NB4 (cell line): ENCODE measurements around the gene FHIT.
"Not testable (repeated sequence)": the region's sequence is repeated elsewhere in the genome, so short reads cannot be mapped to it uniquely, and the experiment has no call there.

Experiments used
- DNase-seq: peaks from one replicate; pipeline ENCODE4 v3.0.0; 2010; ENCODE audit warnings: low read depth
- H3K4me3 ChIP-seq: one replicate; pipeline ENCODE4 v1.5.1; 2011; ENCODE audit warnings: mild to moderate bottlenecking, low read depth, low read length, moderate library complexity
- CTCF ChIP-seq: IDR thresholded peaks from one replicate; pipeline ENCODE4 v1.5.1; 2012; ENCODE audit warnings: low read depth, low read length
- MAX ChIP-seq: IDR thresholded peaks from 2 replicates; pipeline ENCODE4 v1.6.1; 2011; ENCODE audit warnings: low read depth, low read length
- MYC ChIP-seq: IDR thresholded peaks from 2 replicates; pipeline ENCODE4 v1.6.1; 2011; ENCODE audit warnings: low read depth, low read length
- POLR2A ChIP-seq: IDR thresholded peaks from 2 replicates; pipeline ENCODE4 v1.6.1; 2011; ENCODE audit warnings: mild to moderate bottlenecking; ENCODE audit not compliant: insufficient read length; ENCODE audit errors: extremely low read depth

Gene FHIT

GRCh38 chr3:60898321-60898720 is 352.9 kb downstream of the FHIT start:
- no peak for TF ChIP-seq CTCF
- TF ChIP-seq POLR2A: no peak
- TF ChIP-seq MYC: no peak
- no peak for TF ChIP-seq MAX
- H3K4me3 ChIP-seq: no peak overlapping the region
- DNase-seq: no peak

GRCh38 chr3:60893946-60894345 is 357.3 kb downstream of the FHIT start:
- TF ChIP-seq MYC (no peak), POLR2A (no peak), CTCF (no peak), MAX (no peak)
- H3K4me3 ChIP-seq: no peak overlapping the region
- no peak for DNase-seq

- TF ChIP-seq MAX (no peak), POLR2A (no peak), MYC (no peak), CTCF (no peak)
- DNase-seq: no peak
- no peak overlapping the region for H3K4me3 ChIP-seq
Measured at GRCh38 chr3:60890226-60890625, 361.0 kb downstream of the FHIT start.

- not testable (repeated sequence) for DNase-seq, H3K4me3 ChIP-seq
Measured at GRCh38 chr3:60888952-60889351, 362.3 kb downstream of the FHIT start.

GRCh38 chr3:60887574-60887973 is 363.7 kb downstream of the FHIT start:
- DNase-seq: no peak
- TF ChIP-seq MAX: no peak
- TF ChIP-seq POLR2A: no peak
- no peak for TF ChIP-seq CTCF
- no peak for TF ChIP-seq MYC
- H3K4me3 ChIP-seq: no peak overlapping the region

GRCh38 chr3:60886518-60886917 is 364.7 kb downstream of the FHIT start:
- no peak overlapping the region for H3K4me3 ChIP-seq
- DNase-seq: no peak
- TF ChIP-seq MAX (no peak), CTCF (no peak), POLR2A (no peak), MYC (no peak)
